GM21515 (cell line): Measurements from ENCODE around the gene ASTN2.

Experiments used
- ATAC-seq: cut with Tn5 transposase; IDR thresholded peaks from one replicate; pipeline ENCODE4 v1.9.1; 2021; ENCODE audit not compliant: unreplicated experiment

The ASTN2 gene

DNA sequence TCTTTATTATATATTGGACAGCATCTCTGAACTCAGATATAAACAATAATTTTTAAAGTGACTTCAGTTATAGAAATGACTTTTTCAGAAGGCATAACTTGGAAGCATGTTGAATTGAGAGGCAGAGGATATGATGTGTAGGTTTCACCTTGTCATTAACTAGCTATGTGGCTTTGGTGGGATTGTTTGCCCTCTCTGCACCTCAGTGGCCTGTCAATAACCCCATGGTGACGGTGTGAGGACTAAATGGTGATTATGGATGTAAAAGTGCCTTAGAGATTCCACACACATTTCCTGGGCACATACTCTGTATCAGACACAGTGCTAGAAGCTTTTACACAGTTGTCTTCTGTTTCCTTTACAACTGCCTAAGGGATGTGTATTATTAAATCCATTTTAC, 962.6 kb downstream of the ASTN2 start:
- ATAC-seq: no peak

GRCh38 chr9:116451500-116452115, 963.2 kb downstream of the ASTN2 start:
- no peak for ATAC-seq

- peak; percentile 92 for ATAC-seq
Observed at GRCh38 chr9:116450378-116451139, 964.3 kb downstream of the ASTN2 start.

- no peak for ATAC-seq
Observed at GRCh38 chr9:116449949-116450348, 964.9 kb downstream of the ASTN2 start.

GRCh38 chr9:116448431-116448830, 966.4 kb downstream of the ASTN2 start:
- no peak for ATAC-seq

- ATAC-seq: no peak
Observed at GRCh38 chr9:116447934-116448333, 966.9 kb downstream of the ASTN2 start.

DNA sequence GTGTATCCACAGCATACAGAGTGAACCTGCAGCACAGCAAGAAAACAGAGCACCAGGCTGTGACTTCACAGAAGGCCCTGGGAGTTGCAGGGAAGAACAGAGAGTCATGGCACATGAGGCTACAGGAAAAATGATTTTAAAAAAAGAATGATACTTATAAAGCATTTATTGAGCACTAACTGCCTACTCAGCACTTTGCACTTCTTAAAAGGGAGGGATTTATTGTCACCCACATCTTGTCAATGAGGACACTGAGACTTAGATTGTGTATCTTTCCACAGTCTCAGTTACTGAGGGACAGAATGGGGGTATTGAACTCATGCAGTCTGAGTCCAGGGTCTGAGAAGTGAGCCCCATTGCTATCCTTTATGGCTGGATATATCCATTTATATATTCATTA, 972.3 kb downstream of the ASTN2 start:
- ATAC-seq: no peak

- no peak for ATAC-seq
Observed at GRCh38 chr9:116437411-116438370, 977.2 kb downstream of the ASTN2 start.

DNA sequence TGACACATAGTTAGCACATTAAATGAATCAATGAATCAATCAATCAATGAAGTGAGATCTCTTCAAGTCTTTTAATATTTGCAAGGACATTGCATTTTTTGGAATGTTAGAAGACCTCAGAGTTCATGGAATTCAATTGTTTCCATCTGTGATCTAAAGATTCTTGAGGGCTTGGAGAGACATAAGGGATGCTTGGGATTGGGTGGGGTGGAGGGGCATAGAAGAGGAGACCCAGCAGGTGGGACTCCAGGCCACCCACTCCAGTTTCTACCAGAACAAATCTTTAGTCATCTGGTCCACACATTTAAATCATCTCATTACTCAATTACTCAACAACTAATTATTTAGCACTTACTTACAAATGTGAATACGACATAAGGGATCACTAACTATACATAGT, 978.7 kb downstream of the ASTN2 start:
- no peak for ATAC-seq

- no peak for ATAC-seq
Observed at GRCh38 chr9:116435706-116436105, 979.2 kb downstream of the ASTN2 start.

DNA sequence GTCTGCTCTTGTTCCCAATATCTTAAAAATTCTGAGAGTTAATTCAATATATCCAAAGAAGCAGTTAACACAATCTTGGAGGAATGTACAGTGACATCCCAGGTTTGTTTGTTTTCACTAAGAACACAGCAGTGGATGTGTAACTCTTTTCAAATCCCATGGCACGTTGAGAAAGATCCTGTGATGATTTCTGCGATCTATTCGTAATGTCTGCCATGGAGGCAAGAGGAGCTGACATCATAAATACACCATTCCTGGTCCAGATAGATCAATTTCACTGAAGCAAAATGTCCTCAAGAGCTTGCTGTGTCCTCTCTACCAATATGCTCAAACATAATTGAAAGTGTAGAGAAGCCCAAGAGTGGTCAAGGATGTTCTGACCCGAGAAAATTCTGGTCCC, 980.5 kb downstream of the ASTN2 start:
- ATAC-seq: no peak

DNA sequence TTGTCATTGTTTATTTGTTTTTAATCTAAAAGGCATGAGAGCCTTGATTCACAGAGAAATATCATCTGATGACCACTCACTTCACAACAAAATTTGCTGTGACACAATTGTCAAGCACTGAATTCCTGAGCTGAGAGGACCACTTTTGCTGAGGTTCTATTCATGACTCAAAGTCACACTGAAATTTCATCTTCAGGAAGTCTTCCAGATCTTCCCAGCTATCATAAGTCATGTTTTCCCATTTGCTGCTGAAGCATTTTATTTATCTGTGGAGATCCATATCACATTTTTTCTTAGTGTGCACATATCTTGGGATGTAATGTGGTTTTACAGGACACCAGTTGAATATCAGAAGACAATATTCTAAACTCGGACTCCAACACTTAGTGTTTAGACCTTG, 982.8 kb downstream of the ASTN2 start:
- ATAC-seq: no peak

- no peak for ATAC-seq
Observed at GRCh38 chr9:116430849-116431248, 984.0 kb downstream of the ASTN2 start.

GRCh38 chr9:116425244-116425643, 989.6 kb downstream of the ASTN2 start:
- ATAC-seq: no peak

- no peak for ATAC-seq
Observed at GRCh38 chr9:116423149-116423548, 991.7 kb downstream of the ASTN2 start.

- ATAC-seq: no peak
Observed at GRCh38 chr9:116422119-116422979, 992.5 kb downstream of the ASTN2 start.

- no peak for ATAC-seq
Observed at GRCh38 chr9:116420993-116421538, 993.8 kb downstream of the ASTN2 start.

GRCh38 chr9:116419181-116419580, 995.7 kb downstream of the ASTN2 start:
- no peak for ATAC-seq

- no peak for ATAC-seq
Observed at GRCh38 chr9:116417464-116417863, 997.4 kb downstream of the ASTN2 start.

DNA sequence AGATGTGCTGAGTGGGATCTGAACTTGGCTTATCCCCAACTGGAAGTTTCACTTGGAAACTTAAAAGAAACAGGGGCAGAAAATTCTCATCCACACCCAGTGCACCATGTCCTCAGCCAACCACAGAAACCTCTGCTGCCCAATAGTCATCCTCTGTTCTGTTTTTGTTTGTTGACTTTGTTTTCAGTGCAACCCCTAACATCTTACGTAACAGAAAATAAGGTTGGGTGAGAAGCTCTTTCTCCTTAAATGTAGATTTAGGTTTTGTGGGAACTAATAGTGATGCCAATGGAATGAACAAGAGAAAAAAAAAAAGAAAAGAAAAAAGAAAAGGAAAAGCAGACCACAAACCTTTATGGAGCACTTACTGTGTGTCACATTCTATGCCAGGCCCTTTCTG, 998.4 kb downstream of the ASTN2 start:
- ATAC-seq: no peak
